HG03064 (cell line): ENCODE measurements around the gene PSME1.

Source experiments
- ATAC-seq: cut with Tn5 transposase; IDR thresholded peaks from one replicate; pipeline ENCODE4 v1.9.1; 2021; ENCODE audit warnings: low read depth; ENCODE audit not compliant: unreplicated experiment

The PSME1 gene

DNA sequence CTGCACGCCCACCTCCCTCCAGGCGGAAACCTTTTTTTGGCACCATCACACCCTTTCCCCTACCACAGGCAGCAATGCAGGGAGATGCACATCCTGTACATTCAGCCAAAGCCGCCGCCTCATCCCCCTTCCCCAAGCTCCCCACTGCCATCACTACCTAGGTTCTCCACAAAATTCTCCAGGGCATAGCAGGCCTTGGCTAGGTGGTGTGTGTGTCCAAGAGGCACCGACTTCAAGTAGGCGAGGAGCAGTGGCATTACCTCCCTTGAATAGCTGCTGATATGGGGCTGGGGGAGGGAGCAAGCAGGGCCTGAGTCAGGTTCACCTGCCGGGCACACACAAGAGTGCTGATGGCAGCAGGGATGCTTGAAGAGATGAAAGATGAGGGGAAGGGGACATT lies 49.0 kb downstream of the PSME1 start:
- ATAC-seq, result no peak

DNA sequence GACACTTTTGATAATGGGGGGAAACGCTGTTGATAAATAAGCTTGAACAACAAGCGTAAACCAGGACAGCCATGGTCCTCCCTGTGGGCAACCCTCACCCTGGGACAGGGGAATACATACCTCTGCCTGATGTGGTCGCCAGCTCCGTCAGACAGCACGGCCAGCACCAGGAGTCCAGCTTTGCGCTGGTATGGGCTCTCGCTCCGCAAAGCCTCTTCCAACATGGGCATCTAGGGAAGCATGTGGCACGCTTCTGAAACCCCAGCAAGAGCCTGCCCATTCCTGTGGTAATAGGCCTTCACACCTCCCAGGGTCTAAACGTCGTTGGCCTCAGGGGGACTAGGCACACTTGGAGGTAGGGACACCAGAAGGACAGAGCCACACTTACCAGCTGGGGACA lies 49.7 kb downstream of the PSME1 start:
- no peak for ATAC-seq

DNA sequence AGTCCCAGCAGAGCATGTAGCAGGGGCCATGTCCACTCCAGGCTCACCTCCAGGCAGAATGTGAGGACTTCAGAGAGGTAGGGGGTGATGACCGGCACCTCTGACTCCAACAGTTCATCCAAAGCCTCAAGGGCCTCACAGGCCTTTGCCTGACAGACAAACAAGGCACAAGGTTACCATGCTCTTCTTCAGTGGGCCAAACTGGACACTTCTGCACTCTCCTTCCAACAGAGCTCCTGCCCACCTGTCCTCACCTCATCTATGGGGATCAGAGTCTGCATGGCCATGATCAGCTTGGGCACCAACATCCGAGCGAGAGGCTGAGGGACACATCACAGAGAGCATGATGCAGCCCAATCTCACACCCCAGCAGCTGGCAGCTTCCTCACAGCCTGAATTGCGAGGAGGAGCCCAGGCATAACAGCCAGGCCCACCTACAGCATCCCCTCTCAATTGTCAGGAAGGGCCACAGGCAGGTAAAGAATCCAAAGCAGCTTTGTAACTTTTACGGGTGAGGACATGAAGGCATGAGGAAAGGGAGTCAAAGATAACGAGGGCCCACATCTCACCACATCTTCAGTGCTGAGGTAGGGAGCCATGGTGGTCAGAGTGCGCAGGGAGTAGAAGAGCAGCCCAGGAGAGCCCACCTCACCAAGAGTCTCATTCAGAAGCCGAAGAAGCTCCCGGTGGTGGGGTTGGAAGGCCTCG lies 51.0 kb downstream of the PSME1 start:
- no peak for ATAC-seq

DNA sequence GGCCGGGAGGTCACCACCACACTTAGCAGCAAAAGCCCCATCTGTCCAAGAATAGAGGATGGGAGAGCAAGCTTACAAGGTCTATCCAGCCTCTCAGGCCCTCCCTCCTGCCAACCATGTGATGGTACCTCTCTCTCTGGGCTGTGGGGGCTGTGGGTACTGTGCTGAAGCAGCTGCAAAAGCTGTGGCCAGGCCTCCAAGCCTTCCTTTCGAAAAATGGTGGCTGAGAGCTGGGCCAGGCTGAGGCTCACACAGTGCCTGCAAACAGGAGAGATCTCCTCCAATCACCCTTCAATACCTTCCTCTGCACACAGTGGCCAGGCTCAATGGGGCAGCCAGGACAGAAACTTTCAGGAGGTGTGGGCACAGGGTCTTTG lies 51.5 kb downstream of the PSME1 start:
- no peak for ATAC-seq
